ENCODE measurements around the gene LRRC8B. TPM values are rescaled to one million over a fixed set of nuclear protein-coding genes. Genes with fewer than 3 reads are reported as not detected.

The LRRC8B gene
- total RNA-seq, 1 donor from 2014 or later: 6.4 TPM

DNA sequence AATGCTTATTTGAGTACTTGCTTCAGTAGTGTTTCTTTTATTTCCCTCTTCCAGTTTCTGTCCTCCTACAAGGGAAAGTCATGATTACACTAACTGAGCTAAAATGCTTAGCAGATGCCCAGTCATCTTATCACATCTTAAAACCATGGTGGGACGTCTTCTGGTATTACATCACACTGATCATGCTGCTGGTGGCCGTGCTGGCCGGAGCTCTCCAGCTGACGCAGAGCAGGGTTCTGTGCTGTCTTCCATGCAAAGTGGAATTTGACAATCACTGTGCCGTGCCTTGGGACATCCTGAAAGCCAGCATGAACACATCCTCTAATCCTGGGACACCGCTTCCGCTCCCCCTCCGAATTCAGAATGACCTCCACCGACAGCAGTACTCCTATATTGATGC, 57.9 kb downstream of the LRRC8B start:
- no peak for FAIRE-seq
- Mint-ChIP-seq H3K36me3 (ENCODE audit: low read depth, unreplicated experiment) (peaks cover 2% of the 10 kb centered on the region), H3K4me3 (ENCODE audit: unreplicated experiment) (no peak overlapping the region), H3K27ac (ENCODE audit: unreplicated experiment) (no peak overlapping the region), H3K4me1 (ENCODE audit: low read depth, unreplicated experiment) (no peaks in the 10 kb centered on the region), H3K27me3 (ENCODE audit: low read depth, unreplicated experiment) (no peaks in the 10 kb centered on the region), H3K9me3 (ENCODE audit: unreplicated experiment) (no peaks in the 10 kb centered on the region)
- H3K36me3 ChIP-seq (ENCODE audit: insufficient read depth, low read length): no peaks in the 10 kb centered on the region
- no peak overlapping the region for H3K4me3 ChIP-seq (ENCODE audit: insufficient read depth, low read depth, low read length)
- H3K9me3 ChIP-seq (ENCODE audit: insufficient read depth, low read depth, low read length): no peaks in the 10 kb centered on the region
- no peak for TF ChIP-seq CTCF (IDR thresholded peaks at IDR 0.05; ENCODE audit: insufficient read depth, low read depth, low read length)
- TF ChIP-seq EZH2 (IDR thresholded peaks at IDR 0.05; ENCODE audit: insufficient read depth, low read length): no peak
- no peaks in the 10 kb centered on the region for H3K79me2 ChIP-seq (ENCODE audit: insufficient read depth, low read length)
- no peak overlapping the region for H3K9ac ChIP-seq (ENCODE audit: low read length)
- no peak overlapping the region for H3K4me2 ChIP-seq (ENCODE audit: low read length)
- no peak overlapping the region for H2AFZ ChIP-seq (ENCODE audit: low read depth, low read length)
- H3K27me3 ChIP-seq (ENCODE audit: insufficient read depth, low read length): no peaks in the 10 kb centered on the region
- H3K4me1 ChIP-seq (ENCODE audit: insufficient read depth, low read length): no peaks in the 10 kb centered on the region
- H3K27ac ChIP-seq (ENCODE audit: low read depth, low read length): no peak overlapping the region
- H4K20me1 ChIP-seq (ENCODE audit: insufficient read depth, low read length): no peaks in the 10 kb centered on the region
- DNase-seq (ENCODE audit: low read depth): no peak

- Mint-ChIP-seq H3K4me1 (ENCODE audit: low read depth, unreplicated experiment) (peaks cover 2% of the 10 kb centered on the region), H3K4me3 (ENCODE audit: unreplicated experiment) (no peak overlapping the region), H3K27ac (ENCODE audit: unreplicated experiment) (no peak overlapping the region), H3K27me3 (ENCODE audit: low read depth, unreplicated experiment) (no peaks in the 10 kb centered on the region), H3K36me3 (ENCODE audit: low read depth, unreplicated experiment) (peaks cover 2% of the 10 kb centered on the region), H3K9me3 (ENCODE audit: unreplicated experiment) (no peaks in the 10 kb centered on the region)
- no peaks in the 10 kb centered on the region for H3K4me1 ChIP-seq (ENCODE audit: insufficient read depth, low read length)
- no peak overlapping the region for H3K9ac ChIP-seq (ENCODE audit: low read length)
- no peaks in the 10 kb centered on the region for H3K36me3 ChIP-seq (ENCODE audit: insufficient read depth, low read length)
- no peak overlapping the region for H3K27ac ChIP-seq (ENCODE audit: low read depth, low read length)
- H3K9me3 ChIP-seq (ENCODE audit: insufficient read depth, low read depth, low read length): no peaks in the 10 kb centered on the region
- no peaks in the 10 kb centered on the region for H3K79me2 ChIP-seq (ENCODE audit: insufficient read depth, low read length)
- H4K20me1 ChIP-seq (ENCODE audit: insufficient read depth, low read length): no peaks in the 10 kb centered on the region
- no peak overlapping the region for H3K4me3 ChIP-seq (ENCODE audit: insufficient read depth, low read depth, low read length)
- H3K27me3 ChIP-seq (ENCODE audit: insufficient read depth, low read length): no peaks in the 10 kb centered on the region
- TF ChIP-seq EZH2 (IDR thresholded peaks at IDR 0.05; ENCODE audit: insufficient read depth, low read length): no peak
- TF ChIP-seq CTCF (IDR thresholded peaks at IDR 0.05; ENCODE audit: insufficient read depth, low read depth, low read length): no peak
- no peak overlapping the region for H2AFZ ChIP-seq (ENCODE audit: low read depth, low read length)
- DNase-seq (ENCODE audit: low read depth): no peak
- FAIRE-seq: no peak
- no peak overlapping the region for H3K4me2 ChIP-seq (ENCODE audit: low read length)
These were observed 59.6 kb downstream of the LRRC8B start for GRCh38 chr1:89584211-89584610.

GRCh38 chr1:89584781-89585180, 60.2 kb downstream of the LRRC8B start:
- Histone ChIP-seq H3K4me2 (ENCODE audit: low read length) (no peak overlapping the region), H3K9ac (ENCODE audit: low read length) (no peak overlapping the region), H3K27ac (ENCODE audit: low read depth, low read length) (no peak overlapping the region), H3K36me3 (ENCODE audit: insufficient read depth, low read length) (no peaks in the 10 kb centered on the region), H3K4me3 (ENCODE audit: insufficient read depth, low read depth, low read length) (no peak overlapping the region), H3K9me3 (ENCODE audit: insufficient read depth, low read depth, low read length) (no peaks in the 10 kb centered on the region), H3K4me1 (ENCODE audit: insufficient read depth, low read length) (no peaks in the 10 kb centered on the region), H4K20me1 (ENCODE audit: insufficient read depth, low read length) (no peaks in the 10 kb centered on the region), H2AFZ (ENCODE audit: low read depth, low read length) (no peak overlapping the region), H3K79me2 (ENCODE audit: insufficient read depth, low read length) (no peaks in the 10 kb centered on the region), H3K27me3 (ENCODE audit: insufficient read depth, low read length) (no peaks in the 10 kb centered on the region)
- no peak for DNase-seq (ENCODE audit: low read depth)
- FAIRE-seq: no peak
- Mint-ChIP-seq H3K9me3 (ENCODE audit: unreplicated experiment) (no peaks in the 10 kb centered on the region), H3K4me3 (ENCODE audit: unreplicated experiment) (no peak overlapping the region), H3K27ac (ENCODE audit: unreplicated experiment) (no peak overlapping the region), H3K4me1 (ENCODE audit: low read depth, unreplicated experiment) (peaks cover 7% of the 10 kb centered on the region), H3K36me3 (ENCODE audit: low read depth, unreplicated experiment) (peaks cover 2% of the 10 kb centered on the region), H3K27me3 (ENCODE audit: low read depth, unreplicated experiment) (no peaks in the 10 kb centered on the region)
- TF ChIP-seq CTCF (IDR thresholded peaks at IDR 0.05; ENCODE audit: insufficient read depth, low read depth, low read length) (no peak), EZH2 (IDR thresholded peaks at IDR 0.05; ENCODE audit: insufficient read depth, low read length) (no peak)

Measured in astrocyte (in vitro differentiated cells and primary cell).